ENCODE data around the gene ATP10B.
"Not testable (repeated sequence)": the region's sequence is repeated elsewhere in the genome, so short reads cannot be mapped to it uniquely, and the experiment has no call there.

The ATP10B gene

GRCh38 chr5:160843240-160843639, 8.8 kb downstream of the ATP10B start:
- TF ChIP-seq JUND (IDR thresholded peaks at IDR 0.05; ENCODE audit: low read depth): no peak
- in situ Hi-C loops (cut with HindIII; ENCODE audit: low pct_unique_long_range_greater_than_20kb, low sequenced_read_pairs): no loop called here
- no peak for DNase-seq (ENCODE audit: low read depth in 1 of 2, low spot score in 1 of 2)

- TF ChIP-seq JUND (IDR thresholded peaks at IDR 0.05; ENCODE audit: low read depth): no peak
- DNase-seq (ENCODE audit: low read depth in 1 of 2, low spot score in 1 of 2): no peak
- in situ Hi-C loops (cut with HindIII; ENCODE audit: low pct_unique_long_range_greater_than_20kb, low sequenced_read_pairs): no loop called here
Observed at GRCh38 chr5:160837749-160838593, 14.0 kb downstream of the ATP10B start.

- DNase-seq (ENCODE audit: low read depth in 1 of 2, low spot score in 1 of 2): no peak
Observed at GRCh38 chr5:160837211-160837610, 14.8 kb downstream of the ATP10B start.

GRCh38 chr5:160835818-160836528, 16.0 kb downstream of the ATP10B start:
- no peak for TF ChIP-seq JUND (IDR thresholded peaks at IDR 0.05; ENCODE audit: low read depth)
- in situ Hi-C loops (cut with HindIII; ENCODE audit: low pct_unique_long_range_greater_than_20kb, low sequenced_read_pairs): no loop called here
- no peak for DNase-seq (ENCODE audit: low read depth in 1 of 2, low spot score in 1 of 2)

More at GRCh38 chr5:160837211-160837610, 14.8 kb downstream of the ATP10B start:
- in situ Hi-C loops (cut with HindIII; ENCODE audit: low pct_unique_long_range_greater_than_20kb, low sequenced_read_pairs): no loop called here
- no peak for TF ChIP-seq JUND (IDR thresholded peaks at IDR 0.05; ENCODE audit: low read depth)

- in situ Hi-C loops (cut with HindIII; ENCODE audit: low pct_unique_long_range_greater_than_20kb, low sequenced_read_pairs): no loop called here
- no peak for TF ChIP-seq JUND (IDR thresholded peaks at IDR 0.05; ENCODE audit: low read depth)
- no peak for DNase-seq (ENCODE audit: low read depth in 1 of 2, low spot score in 1 of 2)
Observed at GRCh38 chr5:160835376-160835775, 16.6 kb downstream of the ATP10B start.

GRCh38 chr5:160833806-160834205, 18.2 kb downstream of the ATP10B start:
- no peak for TF ChIP-seq JUND (IDR thresholded peaks at IDR 0.05; ENCODE audit: low read depth)
- DNase-seq (ENCODE audit: low read depth in 1 of 2, low spot score in 1 of 2): no peak
- in situ Hi-C loops (cut with HindIII; ENCODE audit: low pct_unique_long_range_greater_than_20kb, low sequenced_read_pairs): no loop called here

- TF ChIP-seq JUND (IDR thresholded peaks at IDR 0.05; ENCODE audit: low read depth): no peak
- DNase-seq (ENCODE audit: low read depth in 1 of 2, low spot score in 1 of 2): no peak
- in situ Hi-C loops (cut with HindIII; ENCODE audit: low pct_unique_long_range_greater_than_20kb, low sequenced_read_pairs): no loop called here
Observed at GRCh38 chr5:160831801-160832200, 20.2 kb downstream of the ATP10B start.

GRCh38 chr5:160824301-160825001, 27.6 kb downstream of the ATP10B start:
- DNase-seq (ENCODE audit: low read depth in 1 of 2, low spot score in 1 of 2): no peak
- no peak for TF ChIP-seq JUND (IDR thresholded peaks at IDR 0.05; ENCODE audit: low read depth)
- in situ Hi-C loops (cut with HindIII; ENCODE audit: low pct_unique_long_range_greater_than_20kb, low sequenced_read_pairs): no loop called here

GRCh38 chr5:160812996-160813395, 39.0 kb downstream of the ATP10B start:
- in situ Hi-C loops (cut with HindIII; ENCODE audit: low pct_unique_long_range_greater_than_20kb, low sequenced_read_pairs); DNase-seq (ENCODE audit: low read depth in 1 of 2, low spot score in 1 of 2): not testable (repeated sequence)

- in situ Hi-C loops (cut with HindIII; ENCODE audit: low pct_unique_long_range_greater_than_20kb, low sequenced_read_pairs): no loop called here
- TF ChIP-seq JUND (IDR thresholded peaks at IDR 0.05; ENCODE audit: low read depth): no peak
- DNase-seq (ENCODE audit: low read depth in 1 of 2, low spot score in 1 of 2): peak in 1 of 2 experiments; percentile 13
Observed at GRCh38 chr5:160805376-160805775, 46.6 kb downstream of the ATP10B start.

- in situ Hi-C loops (cut with HindIII; ENCODE audit: low pct_unique_long_range_greater_than_20kb, low sequenced_read_pairs): no loop called here
- DNase-seq (ENCODE audit: low read depth in 1 of 2, low spot score in 1 of 2): peak in 1 of 2 experiments; percentile 19
- no peak for TF ChIP-seq JUND (IDR thresholded peaks at IDR 0.05; ENCODE audit: low read depth)
Observed at GRCh38 chr5:160802592-160802991, 49.4 kb downstream of the ATP10B start.

- no peak for TF ChIP-seq JUND (IDR thresholded peaks at IDR 0.05; ENCODE audit: low read depth)
- in situ Hi-C loops (cut with HindIII; ENCODE audit: low pct_unique_long_range_greater_than_20kb, low sequenced_read_pairs): no loop called here
Observed at GRCh38 chr5:160800375-160801275, 51.4 kb downstream of the ATP10B start.

More at GRCh38 chr5:160800375-160801275, 51.4 kb downstream of the ATP10B start:
- DNase-seq (ENCODE audit: low read depth in 1 of 2, low spot score in 1 of 2): no peak
